ENCODE measurements around the gene MRPS5. TPM values are rescaled to one million over a fixed set of nuclear protein-coding genes. Genes with fewer than 3 reads are reported as not detected.
A peak's percentile ranks its signal among the peaks of the same experiment; 100 is the strongest.

Gene MRPS5
- total RNA-seq, 2 experiments from 2014 or later = 93.0 to 96.1 TPM

DNA sequence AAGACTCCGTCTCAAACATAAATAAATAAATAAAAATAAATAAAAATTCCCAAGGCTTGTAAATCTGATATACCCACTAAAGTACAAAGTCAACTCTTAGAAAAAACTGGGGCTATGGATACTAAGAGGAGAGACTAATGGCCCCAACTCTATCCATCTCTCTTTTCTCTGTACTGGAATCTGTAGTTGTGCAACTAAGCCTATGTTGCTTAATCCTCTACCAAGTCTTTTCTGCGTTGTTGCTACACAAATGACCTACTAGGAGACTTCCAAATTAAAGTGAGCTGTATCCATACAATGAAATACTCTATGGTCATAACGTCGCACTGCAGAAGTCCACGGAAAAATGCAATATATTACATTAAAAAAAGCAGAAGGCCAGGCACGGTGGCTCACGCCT lies 8.1 kb downstream of the MRPS5 start:
- Mint-ChIP-seq H3K27ac (no peak overlapping the region), H3K4me1 (ENCODE audit: low read depth) (peaks cover 20% of the 10 kb centered on the region), H3K36me3 (ENCODE audit: low read depth) (peaks cover 48% of the 10 kb centered on the region), H3K27me3 (no peaks in the 10 kb centered on the region), H3K4me3 (no peak overlapping the region), H3K9me3 (no peaks in the 10 kb centered on the region)
- DNase-seq = no peak
- CTCF ChIA-PET = interaction anchor here (1.4 to 12.0 kb wide), 5 partner anchors 9 to 89 kb away, joined by 4 to 223 read pairs (median 19); partner anchors contain the start of genes MAL and MRPS5
- no peak for TF ChIP-seq CTCF (IDR thresholded peaks at IDR 0.05)
- POLR2A ChIA-PET = interaction anchor here (2.8 kb wide), 1 partner anchor 34 kb away, joined by 10 read pairs; no protein-coding TSS in a partner anchor
- intact Hi-C loops (cut with micrococcal nuclease) = no loop called here
- no peak for ATAC-seq

DNA sequence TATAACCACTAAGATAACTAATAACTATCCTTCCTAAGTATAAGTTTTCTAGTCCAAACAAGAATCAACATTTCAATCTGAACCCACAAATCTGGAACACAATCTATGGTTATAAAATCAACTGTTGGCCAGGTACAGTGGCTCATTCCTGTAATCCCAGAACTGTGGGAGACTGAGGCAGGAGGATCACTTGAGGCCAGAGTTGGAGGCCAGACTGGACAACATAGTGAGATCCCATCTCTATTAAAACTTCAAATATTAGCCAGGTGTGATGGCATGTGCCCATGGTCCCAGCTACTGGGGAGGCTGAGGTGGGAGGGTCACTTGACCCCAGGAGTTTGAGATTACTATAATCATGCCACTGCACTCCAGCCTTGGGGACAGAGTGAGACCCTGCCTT lies 11.2 kb downstream of the MRPS5 start:
- no peak for ATAC-seq
- no peak overlapping the region for H3K4me3 Mint-ChIP-seq
- no peaks in the 10 kb centered on the region for H3K27me3 Mint-ChIP-seq
- H3K36me3 Mint-ChIP-seq (ENCODE audit: low read depth) = peaks cover 59% of the 10 kb centered on the region
- DNase-seq = no peak
- CTCF ChIA-PET = interaction anchor here (1.1 to 1.3 kb wide), 2 partner anchors 86 to 124 kb away, joined by 3 to 4 read pairs; no protein-coding TSS in a partner anchor
- POLR2A ChIA-PET = no interaction called here
- H3K4me1 Mint-ChIP-seq (ENCODE audit: low read depth) = peaks cover 9% of the 10 kb centered on the region
- H3K27ac Mint-ChIP-seq = no peak overlapping the region
- no peaks in the 10 kb centered on the region for H3K9me3 Mint-ChIP-seq
- intact Hi-C loops (cut with micrococcal nuclease) = no loop called here
- TF ChIP-seq CTCF (IDR thresholded peaks at IDR 0.05) = no peak

- Mint-ChIP-seq H3K9me3 (no peaks in the 10 kb centered on the region), H3K27ac (no peak overlapping the region), H3K36me3 (ENCODE audit: low read depth) (peaks cover 53% of the 10 kb centered on the region), H3K27me3 (no peaks in the 10 kb centered on the region), H3K4me3 (no peak overlapping the region), H3K4me1 (ENCODE audit: low read depth) (no peaks in the 10 kb centered on the region)
- ChIA-PET POLR2A (no interaction called here), CTCF (interaction anchor here (0.7 to 1.1 kb wide), 2 partner anchors 29 to 123 kb away, joined by 3 read pairs; no protein-coding TSS in a partner anchor)
- ATAC-seq (no peak), DNase-seq (no peak)
- no peak for TF ChIP-seq CTCF (IDR thresholded peaks at IDR 0.05)
- intact Hi-C loops (cut with micrococcal nuclease) = no loop called here
Measured at GRCh38 chr2:95109260-95109659, 12.3 kb downstream of the MRPS5 start.

DNA sequence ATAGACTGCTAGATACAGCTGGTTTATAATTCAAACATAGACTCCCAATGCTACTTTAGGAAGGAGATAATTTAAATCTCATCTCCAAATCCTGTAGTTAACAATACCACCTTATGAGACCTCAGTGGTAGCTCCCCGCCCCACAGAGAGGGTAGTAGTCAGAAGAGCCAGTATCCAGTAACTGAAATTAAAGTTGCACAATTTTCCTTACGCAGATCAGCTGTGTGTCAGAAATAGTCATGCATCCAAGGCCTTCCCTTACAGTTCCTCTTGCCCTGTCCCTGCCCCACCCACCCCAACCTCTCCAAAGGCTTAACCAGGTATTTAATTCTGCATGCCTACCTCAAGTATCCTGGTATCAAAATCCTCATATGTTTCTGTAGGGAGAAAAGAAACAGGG lies 15.5 kb downstream of the MRPS5 start:
- ATAC-seq (no peak), DNase-seq (no peak)
- ChIA-PET POLR2A (interaction anchor here (0.8 kb wide), 1 partner anchor 15 kb away, joined by 3 read pairs; no protein-coding TSS in a partner anchor), CTCF (interaction anchor here (0.9 to 2.4 kb wide), 5 partner anchors 9 to 84 kb away, joined by 3 to 15 read pairs (median 5); no protein-coding TSS in a partner anchor)
- H3K9me3 Mint-ChIP-seq = no peaks in the 10 kb centered on the region
- intact Hi-C loops (cut with micrococcal nuclease) = no loop called here
- H3K36me3 Mint-ChIP-seq (ENCODE audit: low read depth) = peaks cover 60% of the 10 kb centered on the region
- no peaks in the 10 kb centered on the region for H3K27me3 Mint-ChIP-seq
- TF ChIP-seq CTCF (IDR thresholded peaks at IDR 0.05) = no peak
- H3K27ac Mint-ChIP-seq = peak overlapping the region; percentile 1
- H3K4me3 Mint-ChIP-seq = no peak overlapping the region
- no peaks in the 10 kb centered on the region for H3K4me1 Mint-ChIP-seq (ENCODE audit: low read depth)

DNA sequence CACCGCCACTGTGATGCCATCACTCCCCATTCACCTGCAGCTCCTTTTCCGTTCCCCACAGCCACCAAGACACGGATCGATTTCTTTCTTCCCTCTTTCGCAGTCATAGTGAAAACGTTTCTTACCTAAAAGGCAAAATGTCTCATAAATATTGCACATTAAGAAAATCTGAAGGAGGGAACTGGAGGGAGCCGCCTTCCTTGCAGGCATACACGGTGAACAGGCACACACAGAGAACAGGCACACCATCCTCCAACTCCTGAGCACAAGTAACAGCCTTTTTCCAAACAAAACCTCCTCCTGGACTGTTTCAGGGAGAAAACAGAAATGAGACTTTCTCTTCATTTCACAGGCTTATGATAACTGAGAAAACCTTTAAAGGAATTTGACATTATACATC lies 17.0 kb downstream of the MRPS5 start:
- Mint-ChIP-seq H3K4me3 (no peak overlapping the region), H3K4me1 (ENCODE audit: low read depth) (no peaks in the 10 kb centered on the region), H3K27me3 (no peaks in the 10 kb centered on the region), H3K36me3 (ENCODE audit: low read depth) (peaks cover 65% of the 10 kb centered on the region), H3K27ac (no peak overlapping the region), H3K9me3 (no peaks in the 10 kb centered on the region)
- TF ChIP-seq CTCF (IDR thresholded peaks at IDR 0.05) = no peak
- DNase-seq (no peak), ATAC-seq (no peak)
- CTCF ChIA-PET = interaction anchor here (2.4 kb wide), 1 partner anchor 11 kb away, joined by 15 read pairs; no protein-coding TSS in a partner anchor
- POLR2A ChIA-PET = no interaction called here
- intact Hi-C loops (cut with micrococcal nuclease) = no loop called here

All from activated CD8-positive, alpha-beta T cell treated with anti-CD3 and anti-CD28 coated beads for 36 hours (primary cell).